SKM-1 (cell line): ENCODE data around the gene PRKAA2.

Experiments used
- DNase-seq: peaks from one replicate; lab custom pipeline; 2025; ENCODE audit not compliant: unreplicated experiment; lab: John Stamatoyannopoulos, UW

PRKAA2 gene

GRCh38 chr1:56654126-56654923 lies 9.2 kb downstream of the PRKAA2 start:
- no peak for DNase-seq

- no peak for DNase-seq
These were observed 11.0 kb downstream of the PRKAA2 start for GRCh38 chr1:56655991-56656613.

GRCh38 chr1:56658254-56658653 lies 13.1 kb downstream of the PRKAA2 start:
- DNase-seq, result no peak

- DNase-seq, result no peak
These were observed 15.2 kb downstream of the PRKAA2 start for GRCh38 chr1:56660293-56660692.

GRCh38 chr1:56663846-56664245 lies 18.7 kb downstream of the PRKAA2 start:
- DNase-seq, result no peak

- DNase-seq, result no peak
These were observed 20.3 kb downstream of the PRKAA2 start for GRCh38 chr1:56665384-56665783.

GRCh38 chr1:56666112-56666608 lies 21.0 kb downstream of the PRKAA2 start:
- DNase-seq, result no peak

GRCh38 chr1:56670350-56670749 lies 25.2 kb downstream of the PRKAA2 start:
- DNase-seq, result no peak

- no peak for DNase-seq
These were observed 26.0 kb downstream of the PRKAA2 start for GRCh38 chr1:56671085-56671484.

GRCh38 chr1:56671542-56671941 lies 26.4 kb downstream of the PRKAA2 start:
- no peak for DNase-seq

- DNase-seq, result no peak
These were observed 27.5 kb downstream of the PRKAA2 start for GRCh38 chr1:56672579-56672978.

GRCh38 chr1:56675763-56676162 lies 30.6 kb downstream of the PRKAA2 start:
- DNase-seq, result no peak

- no peak for DNase-seq
These were observed 31.5 kb downstream of the PRKAA2 start for GRCh38 chr1:56676571-56677035.

GRCh38 chr1:56683569-56683968 lies 38.5 kb downstream of the PRKAA2 start:
- no peak for DNase-seq

GRCh38 chr1:56686169-56686568 lies 41.1 kb downstream of the PRKAA2 start:
- DNase-seq, result no peak

- no peak for DNase-seq
These were observed 43.5 kb downstream of the PRKAA2 start for GRCh38 chr1:56688522-56689026.

GRCh38 chr1:56696663-56697062 lies 51.5 kb downstream of the PRKAA2 start:
- no peak for DNase-seq

- DNase-seq, result no peak
These were observed 58.6 kb downstream of the PRKAA2 start for GRCh38 chr1:56703747-56704146.

- no peak for DNase-seq
These were observed 62.3 kb downstream of the PRKAA2 start for GRCh38 chr1:56707379-56707778.

GRCh38 chr1:56709269-56709880 lies 64.3 kb downstream of the PRKAA2 start:
- peak; percentile 25 for DNase-seq

- no peak for DNase-seq
These were observed 64.9 kb downstream of the PRKAA2 start for GRCh38 chr1:56709995-56710394.

- DNase-seq, result no peak
These were observed 65.5 kb downstream of the PRKAA2 start for GRCh38 chr1:56710646-56711045.
